Breast epithelium (tissue), 4 donors: ENCODE data around the gene MINDY3. TPM values are rescaled to one million over a fixed set of nuclear protein-coding genes. Genes with fewer than 3 reads are reported as not detected.
A peak's percentile ranks its signal among the peaks of the same experiment; 100 is the strongest.
"Not testable (repeated sequence)": the region's sequence is repeated elsewhere in the genome, so short reads cannot be mapped to it uniquely, and the experiment has no call there.

Experiments used
- DNase-seq, 2 donors: peaks; one replicate each; pipeline ENCODE4 v3.0.0-alpha.2; 2019; ENCODE audit warnings: low spot score in 2 of 2
- H3K27ac ChIP-seq, 2 donors: fragments of 200-600 bp; sonication (generic) in 1 of 2; one replicate each; pipeline ENCODE4 v1.5.1; 2016 to 2019; ENCODE audit warnings: mild to moderate bottlenecking in 1 of 2
- H3K27me3 ChIP-seq, 2 donors: fragments of 200-600 bp; sonication (generic) in 1 of 2; one replicate each; pipeline versions ENCODE4 v1.5.1 to v1.6.0; 2017 to 2019; ENCODE audit warnings: control low read depth in 1 of 2, mild to moderate bottlenecking in 1 of 2
- H3K36me3 ChIP-seq: fragments of 200-600 bp; one replicate; pipeline ENCODE4 v1.5.1; 2019
- H3K4me1 ChIP-seq, 2 donors: fragments of 200-600 bp; sonication (generic); one replicate each; pipeline ENCODE4 v1.5.1; 2016 to 2019; ENCODE audit warnings: control low read depth in 1 of 2
- H3K4me3 ChIP-seq, 3 donors: fragments of 200-600 bp; sonication (generic); 1 replicate in 2 of 3; 2 replicates in 1 of 3; pipeline ENCODE4 v1.5.1; 2016 to 2019; ENCODE audit warnings: mild to moderate bottlenecking in 3 of 3, moderate library complexity in 2 of 3
- H3K9me3 ChIP-seq, 2 donors: fragments of 200-600 bp; sonication (generic) in 1 of 2; one replicate each; pipeline ENCODE4 v1.5.1; 2016 to 2019; ENCODE audit warnings: control low read depth in 1 of 2
- POLR2A ChIP-seq: fragments of 450-650 bp; IDR thresholded peaks from one replicate; pipeline ENCODE4 v1.6.1; 2016; ENCODE audit warnings: antibody characterized with exemption, mild to moderate bottlenecking, moderate library complexity
- POLR2AphosphoS5 ChIP-seq, 3 donors: sonication (generic); formaldehyde crosslinking; IDR thresholded peaks; one replicate each; pipeline ENCODE4 v1.6.1; 2017; ENCODE audit warnings: antibody characterized with exemption in 3 of 3
- intact Hi-C: fragments of 100-400 bp; cut with DNase I; formaldehyde crosslinking; loops from one replicate; pipeline ENCODE4 v1.15.1; 2023; ENCODE audit warnings: low total_unique reads
- total RNA-seq, 3 donors: library from RNA; depleted of rRNA; stranded (reverse); fragments of >200 nt; gene quantifications; one replicate each; pipeline ENCODE4 v1.1.0, GENCODE V29; 2016
- TF ChIP-seq, protein P1 (sequence below), 3 donors: fragments of 450-650 bp; IDR thresholded peaks; one replicate each; pipeline ENCODE4 v1.5.1; 2016 to 2017; ENCODE audit warnings: antibody characterized with exemption in 3 of 3, mild to moderate bottlenecking in 3 of 3, moderate library complexity in 3 of 3

MINDY3 gene
- total RNA-seq, 3 donors from 2014 or later: 33.0 to 38.3 (median 34.8) TPM

DNA sequence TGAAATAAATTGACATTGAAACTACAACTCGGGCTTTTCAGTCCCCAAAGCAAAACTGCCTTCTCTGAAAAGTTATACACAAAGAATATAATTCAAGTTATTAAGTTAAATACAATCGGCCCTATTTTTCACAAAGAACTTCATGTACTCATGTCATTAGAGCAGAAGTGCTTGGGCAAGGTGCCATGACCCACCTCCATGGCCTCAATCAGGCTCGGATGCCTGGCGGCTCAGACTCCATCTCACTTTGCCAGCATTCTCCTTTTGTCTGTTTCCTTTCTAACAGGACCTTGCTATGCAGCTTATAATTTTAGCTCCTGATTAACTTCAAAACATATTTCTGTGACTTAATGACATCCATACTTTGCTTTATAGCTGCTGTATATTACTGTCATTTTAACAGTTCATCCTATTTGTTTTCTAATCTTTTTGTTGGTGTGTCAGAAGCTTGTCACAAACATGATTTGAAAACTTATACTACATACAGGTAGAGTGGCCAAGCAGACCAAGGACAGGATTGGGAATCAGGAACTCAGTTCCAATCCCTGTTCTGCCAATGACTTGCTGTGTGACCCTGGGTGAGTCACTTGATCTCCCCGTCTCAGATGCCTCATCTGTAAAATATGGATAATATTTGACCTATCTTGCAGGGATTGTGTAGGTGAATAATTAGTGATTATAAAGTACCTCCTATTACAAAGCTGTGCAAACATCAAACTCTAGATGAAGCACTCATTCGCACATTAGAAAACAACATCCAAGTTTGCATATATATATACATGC lies 79.8 kb downstream of the MINDY3 start:
- no peak overlapping the region for H3K4me3 ChIP-seq
- no peaks in the 10 kb centered on the region for H3K36me3 ChIP-seq
- no peak overlapping the region for H3K27ac ChIP-seq
- TF ChIP-seq POLR2A: no peak
- TF ChIP-seq, protein P1, sequence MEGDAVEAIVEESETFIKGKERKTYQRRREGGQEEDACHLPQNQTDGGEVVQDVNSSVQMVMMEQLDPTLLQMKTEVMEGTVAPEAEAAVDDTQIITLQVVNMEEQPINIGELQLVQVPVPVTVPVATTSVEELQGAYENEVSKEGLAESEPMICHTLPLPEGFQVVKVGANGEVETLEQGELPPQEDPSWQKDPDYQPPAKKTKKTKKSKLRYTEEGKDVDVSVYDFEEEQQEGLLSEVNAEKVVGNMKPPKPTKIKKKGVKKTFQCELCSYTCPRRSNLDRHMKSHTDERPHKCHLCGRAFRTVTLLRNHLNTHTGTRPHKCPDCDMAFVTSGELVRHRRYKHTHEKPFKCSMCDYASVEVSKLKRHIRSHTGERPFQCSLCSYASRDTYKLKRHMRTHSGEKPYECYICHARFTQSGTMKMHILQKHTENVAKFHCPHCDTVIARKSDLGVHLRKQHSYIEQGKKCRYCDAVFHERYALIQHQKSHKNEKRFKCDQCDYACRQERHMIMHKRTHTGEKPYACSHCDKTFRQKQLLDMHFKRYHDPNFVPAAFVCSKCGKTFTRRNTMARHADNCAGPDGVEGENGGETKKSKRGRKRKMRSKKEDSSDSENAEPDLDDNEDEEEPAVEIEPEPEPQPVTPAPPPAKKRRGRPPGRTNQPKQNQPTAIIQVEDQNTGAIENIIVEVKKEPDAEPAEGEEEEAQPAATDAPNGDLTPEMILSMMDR (IDR thresholded peaks at IDR 0.05): no peak
- no peak for TF ChIP-seq POLR2AphosphoS5 (IDR thresholded peaks at IDR 0.05)
- H3K9me3 ChIP-seq: no peaks in the 10 kb centered on the region
- no peaks in the 10 kb centered on the region for H3K27me3 ChIP-seq
- intact Hi-C loops: no loop called here
- H3K4me1 ChIP-seq: no peaks in the 10 kb centered on the region
- DNase-seq: peak in 1 of 2 donors; percentile 44

DNA sequence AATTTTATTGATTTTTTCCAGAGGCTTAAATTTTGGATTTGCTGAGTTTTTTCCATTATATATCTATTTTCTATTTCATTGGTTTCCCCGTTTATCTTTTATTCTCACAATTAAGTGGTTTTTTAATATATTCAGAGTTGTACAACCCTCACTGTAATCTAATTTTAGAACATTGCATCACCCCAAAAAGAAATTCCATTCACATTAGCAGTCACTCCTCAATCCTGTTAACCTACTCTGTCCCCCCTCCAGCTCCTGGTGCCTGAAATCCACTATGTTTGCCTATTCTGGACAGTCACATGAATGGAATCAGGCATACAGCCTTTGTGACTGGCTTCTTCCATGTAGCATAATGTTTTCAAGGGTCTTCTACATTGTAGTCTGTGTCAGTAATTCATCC lies 84.8 kb downstream of the MINDY3 start:
- H3K27me3 ChIP-seq: no peaks in the 10 kb centered on the region
- no peaks in the 10 kb centered on the region for H3K36me3 ChIP-seq
- no peak for DNase-seq
- no peaks in the 10 kb centered on the region for H3K9me3 ChIP-seq
- no peaks in the 10 kb centered on the region for H3K4me1 ChIP-seq
- intact Hi-C loops: no loop called here
- no peak for TF ChIP-seq POLR2A
- TF ChIP-seq POLR2AphosphoS5 (IDR thresholded peaks at IDR 0.05): no peak
- H3K27ac ChIP-seq: no peak overlapping the region
- no peak overlapping the region for H3K4me3 ChIP-seq

DNA sequence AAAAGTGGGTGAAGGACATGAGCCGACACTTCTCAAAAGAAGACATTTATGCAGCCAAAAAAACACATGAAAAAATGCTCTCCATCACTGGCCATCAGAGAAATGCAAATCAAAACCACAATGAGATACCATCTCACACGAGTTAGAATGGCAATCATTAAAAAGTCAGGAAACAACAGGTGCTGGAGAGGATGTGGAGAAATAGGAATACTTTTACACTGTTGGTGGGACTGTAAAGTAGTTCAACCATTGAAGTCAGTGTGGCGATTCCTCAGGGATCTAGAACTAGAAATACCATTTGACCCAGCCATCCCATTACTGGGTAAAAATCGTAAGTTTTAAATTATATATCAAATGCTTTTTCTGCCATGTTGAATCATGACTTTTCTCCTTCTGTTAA lies 85.8 kb downstream of the MINDY3 start:
- DNase-seq, H3K4me3 ChIP-seq, H3K27ac ChIP-seq, H3K36me3 ChIP-seq, H3K27me3 ChIP-seq, H3K9me3 ChIP-seq, H3K4me1 ChIP-seq, intact Hi-C loops: not testable (repeated sequence)

DNA sequence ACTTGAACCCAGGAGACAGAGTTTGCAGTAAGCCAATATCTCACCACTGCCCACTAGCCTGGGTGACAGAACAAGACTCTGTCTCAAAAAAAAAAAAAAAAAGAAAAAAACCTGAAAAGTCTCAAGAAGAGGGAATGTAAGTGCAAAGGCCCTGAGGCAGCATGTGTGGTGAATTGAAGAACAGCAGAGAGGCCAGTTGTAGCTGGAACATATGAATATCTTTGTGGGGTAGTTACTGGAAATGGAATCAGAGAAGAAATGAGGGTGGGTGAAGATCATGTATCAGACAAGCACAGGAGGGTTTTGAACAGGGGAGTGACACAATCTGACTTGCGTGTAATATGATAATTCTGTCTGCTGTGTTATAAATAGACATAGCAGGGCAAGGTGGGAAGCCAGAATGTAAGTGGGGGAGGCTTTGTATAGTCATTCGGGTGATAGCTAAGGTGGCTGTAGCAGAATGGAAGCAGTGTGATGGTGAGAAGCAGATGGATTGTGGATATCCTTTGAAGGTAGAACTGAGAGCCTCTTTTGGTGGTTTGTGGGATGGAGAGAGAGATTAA lies 95.3 kb downstream of the MINDY3 start:
- Histone ChIP-seq H3K27me3 (no peaks in the 10 kb centered on the region), H3K27ac (no peak overlapping the region), H3K4me3 (no peak overlapping the region), H3K9me3 (no peaks in the 10 kb centered on the region), H3K36me3 (no peaks in the 10 kb centered on the region), H3K4me1 (no peaks in the 10 kb centered on the region)
- intact Hi-C loops: no loop called here
- TF ChIP-seq POLR2A (no peak), POLR2AphosphoS5 (IDR thresholded peaks at IDR 0.05) (no peak)
- DNase-seq: no peak

DNA sequence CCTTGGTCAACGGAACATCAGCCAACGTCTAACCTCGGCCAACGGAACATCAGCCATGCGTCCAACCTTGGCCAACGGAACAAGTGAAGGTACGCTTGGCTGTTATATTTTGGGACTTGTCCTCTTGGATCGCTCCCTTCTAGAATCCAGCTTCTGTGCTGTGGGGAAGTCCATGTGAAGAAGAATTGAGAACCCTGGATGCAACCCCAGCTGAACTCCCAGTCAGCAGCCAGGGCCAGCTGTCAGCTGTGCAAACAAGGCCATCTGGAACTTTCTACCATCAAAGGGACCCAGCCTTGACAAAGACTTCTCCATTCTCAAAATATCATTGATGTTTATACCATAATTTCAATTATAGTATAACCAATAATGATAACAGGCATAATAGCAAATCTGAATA lies 97.3 kb downstream of the MINDY3 start:
- H3K36me3 ChIP-seq: no peaks in the 10 kb centered on the region
- no peaks in the 10 kb centered on the region for H3K4me1 ChIP-seq
- TF ChIP-seq POLR2A: no peak
- TF ChIP-seq, protein P1 (IDR thresholded peaks at IDR 0.05): no peak
- no peak for TF ChIP-seq POLR2AphosphoS5 (IDR thresholded peaks at IDR 0.05)
- no peak for DNase-seq
- intact Hi-C loops: no loop called here
- H3K27me3 ChIP-seq: no peaks in the 10 kb centered on the region
- no peak overlapping the region for H3K4me3 ChIP-seq
- no peak overlapping the region for H3K27ac ChIP-seq
- H3K9me3 ChIP-seq: no peaks in the 10 kb centered on the region

DNA sequence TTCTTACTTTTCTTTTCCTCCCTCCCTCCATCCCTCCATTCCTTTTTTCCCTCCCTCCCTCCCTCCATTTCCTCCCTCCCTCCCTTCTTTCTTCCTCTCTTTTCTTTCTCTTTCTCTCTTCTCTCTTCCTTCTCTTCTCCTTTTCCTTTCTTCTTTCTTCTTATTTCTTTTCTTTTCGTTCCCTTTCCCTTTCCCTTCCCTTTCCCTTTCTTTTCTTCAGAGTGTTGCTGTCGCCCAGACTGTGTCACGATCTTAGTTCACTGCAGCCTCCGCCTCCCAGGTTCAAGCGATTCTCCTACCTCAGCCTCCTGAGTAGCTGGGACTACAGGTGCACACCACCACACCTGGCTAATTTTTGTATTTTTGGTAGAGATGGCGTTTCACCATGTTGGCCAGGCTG lies 98.1 kb downstream of the MINDY3 start:
- H3K27ac ChIP-seq, H3K27me3 ChIP-seq, H3K9me3 ChIP-seq, H3K36me3 ChIP-seq, DNase-seq, intact Hi-C loops, H3K4me3 ChIP-seq, H3K4me1 ChIP-seq: not testable (repeated sequence)

DNA sequence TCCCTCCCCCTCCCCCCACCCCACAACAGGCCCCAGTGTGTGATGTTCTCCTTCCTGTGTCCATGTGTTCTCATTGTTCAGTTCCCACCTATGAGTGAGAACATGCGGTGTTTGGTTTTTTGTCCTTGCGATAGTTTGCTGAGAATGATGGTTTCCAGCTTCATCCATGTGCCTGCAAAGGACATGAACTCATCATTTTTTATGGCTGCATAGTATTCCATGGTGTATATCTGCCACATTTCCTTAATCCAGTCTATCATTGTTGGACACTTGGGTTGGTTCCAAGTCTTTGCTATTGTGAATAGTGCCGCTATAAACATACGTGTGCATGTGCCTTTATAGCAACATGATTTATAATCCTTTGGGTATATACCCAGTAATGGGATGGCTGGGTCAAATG lies 99.1 kb downstream of the MINDY3 start:
- H3K36me3 ChIP-seq, H3K4me1 ChIP-seq, H3K27ac ChIP-seq, H3K4me3 ChIP-seq, H3K9me3 ChIP-seq, H3K27me3 ChIP-seq, intact Hi-C loops, DNase-seq: not testable (repeated sequence)
